ACC112 (cell line): Measurements from ENCODE around the gene COL19A1.

ENCODE experiments used
- H2AFZ ChIP-seq: fragments of 200-600 bp; sonication (generic); one replicate; pipeline ENCODE4 v1.6.0; 2017; ENCODE audit warnings: antibody characterized with exemption, low read length; ENCODE audit not compliant: unreplicated experiment
- H3K27ac ChIP-seq: fragments of 200-600 bp; sonication (generic); 2 replicates; pipeline ENCODE4 v1.5.1; 2014; ENCODE audit warnings: low read depth, mild to moderate bottlenecking, antibody characterized with exemption, low read length, moderate library complexity
- H3K27me3 ChIP-seq: fragments of 200-600 bp; sonication (generic); 2 replicates; pipeline ENCODE4 v1.6.1; 2014; ENCODE audit warnings: mild to moderate bottlenecking, antibody characterized with exemption, low read length, moderate library complexity, mixed read lengths; ENCODE audit not compliant: insufficient read depth
- H3K36me3 ChIP-seq: fragments of 200-600 bp; sonication (generic); 2 replicates; pipeline ENCODE4 v1.6.1; 2016; ENCODE audit warnings: mild to moderate bottlenecking, antibody characterized with exemption, low read length, moderate library complexity, mixed read lengths; ENCODE audit not compliant: insufficient read depth
- H3K4me1 ChIP-seq: fragments of 200-600 bp; sonication (generic); one replicate; pipeline ENCODE4 v1.6.1; 2016; ENCODE audit warnings: low read length, mixed read lengths; ENCODE audit not compliant: insufficient read depth, unreplicated experiment, control insufficient read depth
- H3K4me3 ChIP-seq: fragments of 200-600 bp; sonication (generic); 2 replicates; pipeline ENCODE4 v1.5.1; 2014; ENCODE audit warnings: mild to moderate bottlenecking, low read depth, low read length
- H3K79me2 ChIP-seq: fragments of 200-600 bp; sonication (generic); one replicate; pipeline ENCODE4 v1.6.0; 2016; ENCODE audit warnings: low read length; ENCODE audit not compliant: control insufficient read depth, unreplicated experiment, insufficient read depth

The COL19A1 gene

DNA sequence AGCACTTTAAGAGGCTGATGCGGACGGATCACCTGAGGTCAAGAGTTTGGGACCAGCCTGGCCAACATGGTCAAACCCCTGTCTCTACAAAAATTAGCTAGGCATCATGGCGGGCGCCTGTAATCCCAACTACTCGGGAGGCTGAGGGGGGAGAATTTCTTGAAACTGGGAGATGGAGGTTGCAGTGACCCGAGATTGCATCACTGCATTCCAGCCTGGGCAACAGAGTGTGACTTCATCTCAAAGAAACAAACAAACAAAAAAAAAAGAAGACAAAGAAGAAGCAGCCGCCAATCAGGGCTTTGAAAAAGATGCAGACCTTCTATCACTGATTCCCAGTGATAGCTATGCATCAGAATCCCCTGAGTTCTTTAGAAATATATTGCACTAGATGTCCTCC, 379.8 kb downstream of the COL19A1 start:
- Histone ChIP-seq H3K4me1 (no peaks in the 10 kb centered on the region), H3K27ac (no peak overlapping the region), H3K79me2 (no peaks in the 10 kb centered on the region), H3K36me3 (no peaks in the 10 kb centered on the region), H3K27me3 (peaks cover 72% of the 10 kb centered on the region), H3K4me3 (no peak overlapping the region), H2AFZ (no peak overlapping the region)

DNA sequence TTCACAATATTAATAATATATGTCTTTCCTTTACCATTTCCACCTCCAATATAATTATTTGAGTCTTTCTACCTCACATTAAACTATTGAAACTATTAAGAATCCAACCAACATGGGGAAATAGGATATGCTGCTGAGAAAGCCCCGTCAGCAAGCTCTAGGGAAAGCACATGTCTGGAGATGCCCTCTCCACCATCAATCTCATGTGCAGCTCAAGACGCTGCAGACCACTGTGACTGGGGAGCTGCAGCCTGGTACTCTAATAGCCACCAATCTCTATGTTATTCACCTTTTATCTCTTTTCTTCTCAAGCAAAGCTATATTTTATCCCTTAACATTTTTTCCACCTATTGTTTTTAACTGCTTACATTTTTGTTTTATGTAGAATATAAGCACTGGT, 386.2 kb downstream of the COL19A1 start:
- Histone ChIP-seq H3K79me2 (no peaks in the 10 kb centered on the region), H3K27ac (no peak overlapping the region), H3K4me1 (no peaks in the 10 kb centered on the region), H2AFZ (no peak overlapping the region), H3K27me3 (peaks cover 88% of the 10 kb centered on the region), H3K4me3 (no peak overlapping the region), H3K36me3 (no peaks in the 10 kb centered on the region)

DNA sequence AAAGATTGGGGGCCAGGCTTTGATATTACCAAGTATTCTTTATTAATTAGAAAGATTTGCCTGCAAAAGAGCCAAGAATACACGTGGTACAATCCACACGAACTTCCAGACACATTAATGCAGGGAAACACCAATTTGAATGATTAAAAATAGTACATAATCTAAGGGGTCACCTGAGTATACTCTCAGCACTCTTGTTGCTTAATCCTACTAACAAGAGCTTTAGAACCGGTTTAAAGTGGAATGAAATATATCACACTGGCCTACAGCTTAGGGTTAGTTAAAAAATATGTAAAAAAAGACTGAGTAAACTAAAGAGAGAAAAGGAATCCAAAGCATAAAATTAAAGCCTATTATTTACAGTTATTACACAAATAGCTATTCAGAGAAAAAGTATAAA, 387.6 kb downstream of the COL19A1 start:
- Histone ChIP-seq H3K79me2 (no peaks in the 10 kb centered on the region), H3K36me3 (no peaks in the 10 kb centered on the region), H3K4me3 (no peak overlapping the region), H3K27ac (no peak overlapping the region), H2AFZ (no peak overlapping the region), H3K27me3 (peaks cover 87% of the 10 kb centered on the region), H3K4me1 (no peaks in the 10 kb centered on the region)

DNA sequence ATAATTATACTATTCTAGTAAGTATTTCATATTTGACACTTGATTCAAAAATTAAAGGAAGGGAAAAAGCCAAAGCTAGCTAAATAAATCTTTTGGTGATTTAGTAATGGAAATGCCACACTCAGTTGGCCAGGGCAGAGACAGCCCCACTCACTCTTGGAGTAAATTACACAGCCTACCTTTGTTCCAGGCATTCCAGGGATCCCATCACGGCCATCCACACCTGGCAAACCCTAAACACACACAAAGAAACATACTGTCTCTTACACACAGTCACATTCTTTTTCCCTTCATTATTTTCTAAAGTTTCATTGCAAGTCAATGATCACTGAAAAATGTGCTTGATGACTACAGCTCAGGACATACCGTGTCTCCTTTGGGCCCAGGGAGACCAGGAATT, 388.4 kb downstream of the COL19A1 start:
- Histone ChIP-seq H3K27me3 (peaks cover 87% of the 10 kb centered on the region), H3K36me3 (no peaks in the 10 kb centered on the region), H3K79me2 (no peaks in the 10 kb centered on the region), H2AFZ (no peak overlapping the region), H3K4me3 (no peak overlapping the region), H3K27ac (no peak overlapping the region), H3K4me1 (no peaks in the 10 kb centered on the region)

DNA sequence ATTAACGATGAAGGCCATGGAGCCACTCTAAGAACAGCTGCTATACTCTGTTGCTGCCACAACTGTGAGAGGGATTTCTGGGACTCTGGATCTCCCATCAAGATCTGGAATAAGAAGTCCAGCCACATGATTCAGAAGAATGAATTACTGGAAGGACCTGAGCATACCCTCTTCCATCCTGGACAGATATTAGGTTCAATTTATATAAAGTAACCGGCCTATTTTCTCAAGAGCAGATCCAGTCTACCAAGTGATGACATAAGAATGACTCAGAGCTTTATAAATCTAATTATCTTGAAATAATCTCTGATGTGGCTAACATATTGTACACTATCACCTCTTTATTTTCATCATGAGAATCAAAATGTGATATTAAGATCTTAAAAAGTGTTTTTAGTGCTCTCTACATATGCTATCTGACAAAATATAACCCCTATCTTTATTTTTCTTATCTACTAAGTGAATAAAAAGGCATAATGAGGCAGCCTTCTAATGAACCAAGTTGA, 391.5 kb downstream of the COL19A1 start:
- Histone ChIP-seq H3K4me1 (no peaks in the 10 kb centered on the region), H3K36me3 (no peaks in the 10 kb centered on the region), H2AFZ (no peak overlapping the region), H3K27ac (no peak overlapping the region), H3K79me2 (no peaks in the 10 kb centered on the region), H3K4me3 (no peak overlapping the region), H3K27me3 (peaks cover 70% of the 10 kb centered on the region)

DNA sequence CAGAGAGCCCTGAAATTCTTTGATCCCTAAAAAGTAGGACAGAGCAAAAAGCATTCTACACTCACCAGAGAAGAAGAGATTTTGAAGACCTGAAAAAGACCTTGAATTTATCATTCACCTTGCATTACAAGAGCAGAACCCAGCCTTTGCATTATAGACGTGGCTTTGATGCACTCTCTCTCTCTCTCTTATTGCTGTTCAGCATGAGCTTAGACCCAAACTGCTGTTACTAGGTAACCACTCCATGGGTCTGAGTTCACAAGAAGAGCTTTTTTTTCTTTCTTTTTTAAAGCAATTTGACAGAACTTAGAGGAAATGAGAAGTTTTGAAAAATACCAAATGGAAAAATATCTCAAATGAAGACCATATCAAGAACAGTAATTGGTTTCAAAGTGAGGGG, 392.1 kb downstream of the COL19A1 start:
- H3K27ac ChIP-seq: no peak overlapping the region
- H3K4me1 ChIP-seq: no peaks in the 10 kb centered on the region
- peaks cover 70% of the 10 kb centered on the region for H3K27me3 ChIP-seq
- no peak overlapping the region for H3K4me3 ChIP-seq
- H2AFZ ChIP-seq: no peak overlapping the region
- H3K36me3 ChIP-seq: no peaks in the 10 kb centered on the region
- H3K79me2 ChIP-seq: no peaks in the 10 kb centered on the region
